NCI-H2107 treated with DMSO at 0.1 percent for 48 hours (cell line): ENCODE results near the gene GRM4.

ENCODE experiments used
- DNase-seq: peaks from one replicate; lab custom pipeline; 2025; ENCODE audit not compliant: unreplicated experiment; lab: John Stamatoyannopoulos, UW

The GRM4 gene

DNA sequence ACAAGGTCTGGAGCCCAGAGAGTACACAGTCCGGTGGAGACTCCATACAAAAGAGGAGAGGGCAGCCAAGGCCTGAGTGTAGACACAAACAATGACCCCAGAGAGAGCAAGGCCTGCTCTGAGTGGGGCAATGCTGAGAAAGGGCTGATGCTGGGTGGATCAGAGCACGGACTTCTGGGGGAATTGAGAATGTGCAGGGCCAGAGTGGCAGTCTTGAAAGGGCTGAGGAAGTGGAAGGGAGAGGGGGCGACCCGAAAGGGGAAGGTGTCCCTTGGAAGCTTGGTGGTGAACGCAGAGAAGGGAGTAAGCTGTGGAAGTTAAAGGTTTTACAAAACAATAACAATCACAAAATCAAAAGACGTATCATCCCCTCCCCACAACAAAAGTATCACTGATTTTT is 12.0 kb upstream of the GRM4 start:
- no peak for DNase-seq

GRCh38 chr6:34157236-34157830 is 11.4 kb upstream of the GRM4 start:
- no peak for DNase-seq

- DNase-seq, result no peak
Observed at GRCh38 chr6:34155471-34156300, 9.8 kb upstream of the GRM4 start.

- no peak for DNase-seq
Observed at GRCh38 chr6:34154668-34155447, 9.0 kb upstream of the GRM4 start.

DNA sequence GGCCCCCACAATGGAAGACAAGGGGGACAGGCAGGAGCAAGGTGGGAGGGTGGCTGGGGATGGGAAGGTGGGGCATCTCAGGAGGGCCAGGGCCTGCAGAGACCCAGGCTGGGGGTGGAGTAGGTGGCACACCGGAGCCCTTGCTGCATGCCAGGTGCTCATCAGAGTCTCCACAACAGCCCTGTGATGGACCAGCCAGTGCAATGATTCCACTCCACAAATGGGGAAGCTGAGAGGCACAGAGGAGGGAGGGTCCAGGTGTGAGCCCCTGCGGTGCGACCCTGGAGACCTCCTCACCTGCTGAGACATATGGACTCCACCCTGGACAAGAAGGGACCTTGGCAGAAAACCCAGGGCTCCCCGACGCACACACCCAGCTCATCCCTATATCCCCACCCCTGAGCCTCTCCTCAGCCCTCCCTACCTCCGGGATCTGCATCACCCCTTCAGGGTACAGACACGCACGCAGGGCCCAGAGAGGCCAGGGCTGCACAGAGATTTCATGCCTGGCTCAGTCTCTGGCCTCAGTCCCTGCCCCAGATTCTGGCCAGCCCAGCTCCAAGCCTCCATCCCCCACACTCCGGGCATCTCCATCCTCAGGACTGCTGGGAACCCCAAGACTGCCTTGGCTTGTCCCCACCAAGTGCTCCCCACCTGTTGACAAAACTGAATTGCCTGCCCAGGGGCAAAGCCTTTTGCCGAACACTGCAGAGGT is 7.1 kb upstream of the GRM4 start:
- no peak for DNase-seq

DNA sequence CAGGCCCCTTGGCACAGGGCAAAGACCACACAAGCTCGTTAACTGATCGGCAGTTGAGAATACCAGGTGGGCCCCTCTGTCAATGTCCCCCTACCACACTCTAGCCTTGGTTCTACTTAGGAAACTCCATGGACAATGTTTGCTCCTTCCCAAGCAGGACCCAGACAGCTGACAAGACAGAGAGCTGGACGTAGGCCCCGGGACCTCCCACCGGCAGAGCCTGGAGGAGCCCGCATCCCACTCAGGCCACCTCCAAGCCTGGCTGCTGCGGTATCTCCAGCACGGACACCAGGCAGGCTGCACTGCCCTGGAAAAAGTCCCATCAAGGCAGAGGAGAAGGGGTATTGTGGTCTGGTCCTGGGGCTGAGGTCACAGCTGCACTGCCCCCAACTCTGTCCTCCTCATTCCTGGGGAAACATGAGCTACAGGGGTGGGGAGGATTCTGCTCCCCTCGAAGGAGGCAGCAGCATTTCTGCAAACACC is 6.2 kb upstream of the GRM4 start:
- no peak for DNase-seq

- no peak for DNase-seq
Observed at GRCh38 chr6:34151321-34152041, 5.6 kb upstream of the GRM4 start.

- DNase-seq, result no peak
Observed at GRCh38 chr6:34150766-34151165, 4.9 kb upstream of the GRM4 start.

GRCh38 chr6:34149831-34150400 is 4.0 kb upstream of the GRM4 start:
- DNase-seq, result no peak

- no peak for DNase-seq
Observed at GRCh38 chr6:34149452-34149810, 3.5 kb upstream of the GRM4 start.

GRCh38 chr6:34148631-34149451 is 3.0 kb upstream of the GRM4 start:
- no peak for DNase-seq

DNA sequence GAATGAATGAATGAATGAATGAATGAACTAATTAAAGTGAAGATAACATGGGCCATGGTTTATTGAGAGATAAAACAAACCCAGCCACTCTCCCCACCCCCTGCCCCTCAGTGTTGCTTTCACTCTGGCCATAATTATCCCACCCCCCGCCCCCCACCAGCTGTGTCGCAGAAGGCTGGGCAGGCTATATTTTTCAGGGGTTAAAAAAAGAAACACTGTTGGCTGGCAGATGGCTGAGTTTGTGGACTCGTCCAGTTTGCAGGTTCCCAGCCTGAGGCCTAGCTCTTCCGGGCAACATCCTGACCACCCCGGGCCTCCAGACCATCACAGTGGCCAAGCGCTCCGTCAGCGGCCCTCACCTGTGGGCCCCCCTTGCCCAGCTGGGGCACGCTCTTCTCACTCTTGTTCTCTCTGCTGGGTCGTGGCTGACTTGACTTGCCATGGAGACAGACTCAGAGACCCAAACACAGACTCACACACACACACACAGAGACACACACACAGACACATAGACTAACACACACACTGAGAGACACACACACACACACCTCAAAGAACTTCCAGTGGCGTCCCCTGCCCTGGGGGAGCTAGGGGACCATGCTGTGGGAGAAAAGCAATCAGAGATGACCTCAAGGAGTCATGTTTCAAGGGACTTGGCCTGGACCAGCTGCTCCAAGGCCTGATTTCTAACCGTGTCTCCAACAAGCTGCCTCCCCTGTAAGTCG is 2.2 kb upstream of the GRM4 start:
- no peak for DNase-seq

DNA sequence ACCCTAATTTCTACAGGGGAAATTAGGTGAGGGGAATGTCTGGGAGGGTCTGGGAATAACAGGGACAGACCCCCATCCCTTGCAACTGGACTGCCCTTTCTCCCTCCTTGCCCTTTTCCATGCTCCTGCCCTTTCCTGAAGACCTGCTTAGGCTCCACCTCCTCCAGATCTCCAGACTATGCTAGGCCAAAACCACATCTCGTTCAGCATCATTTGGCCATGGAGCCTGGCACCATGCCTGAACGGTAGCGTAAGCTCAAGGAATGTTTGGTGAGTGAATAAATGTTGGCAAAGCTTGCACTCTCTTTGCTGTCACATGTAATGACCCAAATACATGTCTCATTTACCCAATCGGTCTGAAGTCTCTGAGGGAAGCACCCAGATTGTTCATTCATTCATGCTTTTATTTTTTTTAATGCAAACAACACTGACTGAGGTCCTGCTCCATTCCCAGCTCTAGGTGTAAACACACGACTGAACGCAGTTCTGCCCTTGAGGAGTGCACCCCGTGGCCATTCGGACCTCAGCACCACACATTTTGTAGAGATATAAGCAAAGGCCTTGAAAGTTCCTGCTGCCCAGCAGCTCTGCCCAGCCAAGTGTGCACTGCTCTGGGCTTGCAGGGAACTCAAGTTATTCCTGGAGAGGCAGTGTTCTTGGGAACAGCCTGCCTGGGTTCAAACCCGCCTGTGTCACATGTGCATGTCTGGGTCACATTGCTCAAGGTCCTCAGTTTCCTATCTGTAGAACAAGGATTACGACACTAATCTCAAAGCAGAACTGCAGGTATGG is 1.1 kb upstream of the GRM4 start:
- DNase-seq, result no peak

DNA sequence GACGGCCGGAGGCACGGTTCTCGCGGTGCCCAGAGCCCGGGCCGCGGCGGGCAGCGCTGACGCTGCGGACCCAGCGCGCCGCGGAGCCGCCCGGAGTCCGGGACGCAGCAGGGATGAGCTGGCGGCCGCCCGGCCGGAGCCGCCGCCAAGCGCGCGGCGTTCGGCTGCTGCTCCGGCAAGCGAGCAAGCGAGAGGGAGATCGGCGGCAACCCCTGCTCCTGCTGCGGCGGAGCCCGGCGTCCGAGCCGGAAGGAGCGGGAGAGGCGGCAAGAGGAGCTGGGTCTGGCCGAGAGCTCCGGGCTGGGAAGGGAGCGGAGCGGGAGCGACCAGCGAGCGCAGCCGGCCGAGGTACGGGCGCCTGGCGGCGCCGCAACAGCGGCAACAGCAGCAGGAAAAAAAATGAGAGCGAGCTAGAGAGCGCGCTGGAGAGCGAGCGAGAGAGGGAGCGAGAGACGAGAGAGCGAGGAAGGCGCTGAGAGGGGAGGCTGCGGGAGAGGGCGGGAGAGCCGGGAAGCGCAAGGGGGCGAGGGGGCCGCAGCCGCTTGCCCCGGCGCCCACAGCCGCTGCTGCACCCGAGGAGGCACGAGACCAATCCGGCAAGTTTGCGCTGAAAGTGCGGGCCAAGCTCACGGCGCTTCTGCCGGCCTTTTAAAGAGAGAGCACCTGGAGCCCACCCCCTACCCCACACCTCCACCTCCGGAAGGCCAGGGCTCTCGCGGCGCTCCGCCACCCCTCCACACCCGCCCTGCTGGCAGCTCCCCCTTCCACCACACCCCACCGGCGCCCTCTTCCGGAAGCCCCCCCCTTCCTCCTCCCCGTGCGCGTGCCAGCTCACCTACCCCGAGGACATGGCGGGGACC is 496 bp downstream of the GRM4 start:
- no peak for DNase-seq

DNA sequence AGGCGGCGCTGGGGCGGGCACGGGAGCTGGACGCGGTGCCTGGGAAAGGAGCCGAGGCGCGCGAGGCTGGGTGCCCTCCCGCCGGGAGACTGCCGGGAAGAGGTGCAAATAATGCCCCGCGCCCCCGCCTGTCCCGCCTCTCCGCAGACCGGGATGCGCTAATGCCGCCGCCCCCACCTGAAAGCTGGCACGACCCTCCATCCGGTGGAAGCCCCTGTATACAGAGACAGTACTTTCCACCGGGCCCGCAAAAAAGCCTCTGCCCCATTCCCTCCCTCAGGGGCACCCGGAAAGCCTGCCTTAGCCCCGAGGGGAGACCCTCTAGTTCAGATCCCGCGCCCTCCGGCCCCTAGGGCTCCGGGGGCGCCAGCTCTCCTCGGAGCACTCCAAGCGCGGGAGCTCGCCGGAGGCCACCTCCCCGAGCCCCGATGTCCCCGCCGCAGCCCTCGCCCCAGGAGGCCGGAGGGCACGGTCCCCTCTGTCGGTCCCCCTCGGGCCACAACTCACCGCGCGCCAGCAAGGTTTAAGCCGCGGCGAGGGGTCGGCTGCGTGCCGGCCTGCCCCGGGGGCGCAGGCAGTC is 1.2 kb downstream of the GRM4 start:
- no peak for DNase-seq

DNA sequence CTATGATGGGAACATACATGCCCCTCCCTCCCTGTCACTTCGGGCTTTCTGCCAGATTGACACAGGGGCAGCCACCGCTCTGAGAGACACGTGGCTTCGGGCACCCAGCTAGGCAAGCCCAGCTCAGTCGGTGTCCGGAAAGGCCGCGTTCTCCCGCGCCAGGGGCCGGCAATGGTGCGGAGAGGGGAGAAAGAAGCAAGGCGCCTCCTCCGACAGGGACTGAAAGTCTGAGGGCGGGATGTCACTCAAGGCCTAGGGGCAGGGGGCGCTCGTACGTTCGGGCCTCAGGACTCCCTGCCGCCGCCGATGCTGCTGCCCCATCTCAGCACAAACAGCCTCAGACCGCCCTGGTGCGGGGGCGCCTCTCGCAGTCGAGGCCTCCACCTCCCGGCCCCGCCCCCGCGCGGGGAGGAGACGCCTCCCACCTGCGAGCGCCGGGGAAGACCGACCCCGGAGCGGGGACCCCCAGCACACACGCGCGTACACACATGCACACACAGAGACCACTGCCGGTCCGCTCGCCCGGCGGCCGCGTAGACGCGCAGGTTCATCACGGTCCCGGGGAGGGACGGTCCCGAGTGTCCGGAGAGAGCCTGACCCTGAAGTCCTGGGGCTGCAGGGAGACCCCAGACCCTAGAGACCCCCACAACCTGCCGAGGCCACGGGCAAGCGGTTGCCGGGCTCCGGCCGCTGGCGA is 1.9 kb downstream of the GRM4 start:
- no peak for DNase-seq
